CD4-positive, alpha-beta T cell (primary cell): Measurements from ENCODE around the gene SNAI3. TPM values are rescaled to one million over a fixed set of nuclear protein-coding genes. Genes with fewer than 3 reads are reported as not detected.
A peak's percentile ranks its signal among the peaks of the same experiment; 100 is the strongest.

Experiments used
- ATAC-seq: fragments of 200-7000 bp; cut with Tn5 transposase; one replicate; pipeline ENCODE4 v1.10.0; 2022; ENCODE audit warnings: mild to moderate bottlenecking; ENCODE audit not compliant: poor library complexity
- CTCF ChIA-PET: fragments of 350-600 bp; sonication (Branson Sonifier 250); formaldehyde crosslinking; loops from one replicate; lab custom pipeline; 2021; ENCODE audit warnings: antibody characterized with exemption, inconsistent platforms; lab: Charles Lee
- POLR2A ChIA-PET: fragments of 350-600 bp; sonication (Branson Sonifier 250); formaldehyde crosslinking; loops from one replicate; lab custom pipeline; 2021; ENCODE audit warnings: antibody characterized with exemption, inconsistent platforms; lab: Charles Lee
- DNase-seq, 14 experiments: peaks; one replicate each; pipeline ENCODE4 v3.0.0-alpha.2; 2013 to 2020; ENCODE audit warnings: mixed read lengths in 2 of 14
- H3K27ac ChIP-seq, 2 donors: one replicate each; pipeline versions ENCODE4 v1.5.1 to v1.7.0; 2013; ENCODE audit warnings: low read length in 2 of 2, low read depth in 1 of 2, mild to moderate bottlenecking in 1 of 2
- H3K27me3 ChIP-seq, 2 experiments: 1 replicate in 1 of 2; 2 replicates in 1 of 2; pipeline versions ENCODE4 v1.6.1 to v1.7.0; 2013; ENCODE audit warnings: low read length in 2 of 2, control low read depth in 1 of 2, mild to moderate bottlenecking in 1 of 2, moderate library complexity in 1 of 2; ENCODE audit not compliant: insufficient read depth in 2 of 2, control insufficient read depth in 1 of 2
- H3K36me3 ChIP-seq: one replicate; pipeline ENCODE4 v1.6.1; 2013; ENCODE audit warnings: low read length, control low read depth; ENCODE audit not compliant: insufficient read depth
- H3K4me1 ChIP-seq: one replicate; pipeline ENCODE4 v1.6.1; 2013; ENCODE audit warnings: low read length, control low read depth; ENCODE audit not compliant: insufficient read depth
- H3K4me3 ChIP-seq: one replicate; pipeline ENCODE4 v1.5.1; 2013; ENCODE audit warnings: mild to moderate bottlenecking, low read length, moderate library complexity
- H3K9me3 ChIP-seq, 2 experiments: 1 replicate in 1 of 2; 2 replicates in 1 of 2; pipeline versions ENCODE4 v1.6.1 to v1.7.0; 2013; ENCODE audit warnings: low read length in 2 of 2, mild to moderate bottlenecking in 2 of 2, control low read depth in 1 of 2, moderate library complexity in 1 of 2; ENCODE audit not compliant: control insufficient read depth in 1 of 2, insufficient read depth in 1 of 2
- H3K27ac Mint-ChIP-seq: one replicate; pipeline ENCODE4 v1.8.0; 2020; ENCODE audit warnings: mixed read lengths
- H3K27me3 Mint-ChIP-seq: one replicate; pipeline ENCODE4 v1.8.0; 2021; ENCODE audit warnings: mixed read lengths
- H3K36me3 Mint-ChIP-seq: one replicate; pipeline ENCODE4 v1.8.0; 2021; ENCODE audit warnings: low read depth, mixed read lengths
- H3K4me1 Mint-ChIP-seq: one replicate; pipeline ENCODE4 v1.8.0; 2021; ENCODE audit warnings: low read depth, mixed read lengths
- H3K4me3 Mint-ChIP-seq: one replicate; pipeline ENCODE4 v1.8.0; 2020; ENCODE audit warnings: mild to moderate bottlenecking, mixed read lengths
- H3K9me3 Mint-ChIP-seq: one replicate; pipeline ENCODE4 v1.8.0; 2020; ENCODE audit warnings: mixed read lengths
- CTCF ChIP-seq: fragments of 200-600 bp; IDR thresholded peaks from one replicate; pipeline ENCODE4 v1.8.0; 2022; ENCODE audit warnings: antibody characterized with exemption, mild to moderate bottlenecking
- intact Hi-C, 2 experiments: fragments of 100-400 bp; cut with DNase I in 1 of 2; cut with micrococcal nuclease in 1 of 2; formaldehyde crosslinking; loops; one replicate each; pipeline versions ENCODE4 v1.15.1 to v1.9.0; 2023 to 2025; cut with DNase I, micrococcal nuclease
- total RNA-seq, 174 experiments: library from RNA in 2 of 174; stranded (reverse) in 2 of 174; gene quantifications; one replicate each; pipeline ENCODE4 v1.2.3 and lab custom pipeline; 2021 to 2026

SNAI3 gene
- total RNA-seq, 2 experiments from 2014 or later: 3.0 to 3.5 TPM

DNA sequence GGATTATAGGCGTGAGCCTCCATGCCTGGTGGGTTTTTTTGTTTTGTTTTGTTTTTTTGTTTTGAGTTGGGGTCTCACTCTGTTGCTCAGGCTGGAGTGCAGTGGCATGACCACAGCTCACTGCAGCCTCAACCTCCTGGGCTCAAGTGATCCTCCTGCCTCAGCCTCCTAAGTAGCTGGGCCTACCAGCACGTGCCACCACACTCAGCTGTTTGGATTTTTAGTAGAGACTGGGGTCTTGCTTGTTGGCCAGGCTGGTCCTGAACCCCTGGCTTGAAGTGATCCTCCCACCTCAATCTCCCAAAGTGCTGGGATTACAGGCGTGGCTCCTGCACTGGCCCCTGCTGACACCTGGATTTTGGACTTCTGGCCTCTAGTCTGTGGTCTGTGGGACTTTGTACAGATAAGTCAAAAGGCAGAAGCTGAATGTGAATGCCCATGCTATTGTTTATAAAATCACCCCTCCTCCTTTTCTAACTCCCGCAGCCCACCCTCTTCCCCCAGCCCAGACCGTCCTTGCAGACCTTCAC lies 5.7 kb downstream of the SNAI3 start:
- ATAC-seq (no peak), DNase-seq (no peak)
- no peak overlapping the region for H3K27ac ChIP-seq
- Mint-ChIP-seq H3K4me3 (peak overlapping the region; percentile 31), H3K9me3 (no peaks in the 10 kb centered on the region), H3K27ac (peak overlapping the region; percentile 95), H3K36me3 (peaks cover 33% of the 10 kb centered on the region), H3K27me3 (no peaks in the 10 kb centered on the region), H3K4me1 (peaks cover 40% of the 10 kb centered on the region)
- H3K9me3 ChIP-seq: no peaks in the 10 kb centered on the region
- no peak overlapping the region for H3K4me3 ChIP-seq
- peaks cover 60% of the 10 kb centered on the region for H3K4me1 ChIP-seq
- H3K27me3 ChIP-seq: no peaks in the 10 kb centered on the region
- no peak for TF ChIP-seq CTCF
- POLR2A ChIA-PET: interaction anchor here (1.2 to 3.4 kb wide), 3 partner anchors 19 to 24 kb away, joined by 4 to 38 read pairs (median 5); partner anchors contain the start of gene MVD
- H3K36me3 ChIP-seq: peaks cover 59% of the 10 kb centered on the region
- intact Hi-C loops: loop anchor here (1.0 to 5.0 kb wide), 3 partner anchors 25 to 102 kb away; partner anchors contain the start of gene IL17C (in 1 of the 2)
- CTCF ChIA-PET: interaction anchor here (1.3 to 2.0 kb wide), 3 partner anchors 18 to 57 kb away, joined by 3 to 9 read pairs (median 4); partner anchors contain the start of gene MVD

DNA sequence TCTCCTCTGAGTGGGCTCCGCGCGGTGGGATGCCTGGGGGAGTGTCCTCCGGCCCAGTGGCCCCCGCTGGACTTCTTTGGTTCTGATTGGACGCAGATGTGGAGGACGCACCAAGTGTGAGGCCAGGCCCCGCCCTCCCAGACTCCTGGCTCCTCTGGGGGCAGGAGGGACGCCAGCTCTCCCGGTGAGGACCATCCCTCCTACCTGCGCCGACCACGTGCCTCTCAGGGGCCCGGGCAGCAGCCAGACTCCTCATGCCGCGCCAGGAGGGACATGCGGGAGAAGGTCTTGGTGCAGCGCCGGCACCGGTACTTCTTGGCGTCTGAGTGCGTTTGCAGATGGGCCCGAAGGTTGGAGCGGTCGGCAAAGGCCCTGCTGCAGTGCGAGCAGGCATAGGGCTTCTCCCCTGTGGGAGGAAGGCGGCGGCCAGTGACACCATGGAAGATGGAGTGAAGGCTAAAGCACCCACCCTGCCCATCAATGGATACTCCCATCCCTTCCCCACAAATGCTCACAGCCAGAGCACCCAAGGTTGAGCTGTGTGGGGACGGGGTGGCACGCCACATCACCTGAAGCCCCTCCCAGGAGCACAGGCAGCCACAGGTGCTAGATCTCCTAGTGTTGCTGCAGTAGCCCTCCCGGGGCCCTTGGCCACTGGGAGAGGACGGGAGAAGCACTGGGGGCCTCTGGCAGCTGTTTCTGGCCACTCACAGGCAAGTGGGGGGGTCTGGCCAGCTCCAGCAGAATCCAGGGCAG lies 7.9 kb downstream of the SNAI3 start:
- H3K36me3 ChIP-seq: peaks cover 55% of the 10 kb centered on the region
- H3K9me3 Mint-ChIP-seq: no peaks in the 10 kb centered on the region
- H3K27ac Mint-ChIP-seq: no peak overlapping the region
- intact Hi-C loops: no loop called here
- ATAC-seq: no peak
- no peak for DNase-seq
- H3K4me1 Mint-ChIP-seq: peaks cover 21% of the 10 kb centered on the region
- no peak overlapping the region for H3K27ac ChIP-seq
- peaks cover 38% of the 10 kb centered on the region for H3K36me3 Mint-ChIP-seq
- no peak overlapping the region for H3K4me3 Mint-ChIP-seq
- H3K27me3 ChIP-seq: no peaks in the 10 kb centered on the region
- H3K9me3 ChIP-seq: no peaks in the 10 kb centered on the region
- no peak for TF ChIP-seq CTCF
- H3K4me3 ChIP-seq: no peak overlapping the region
- ChIA-PET CTCF (no interaction called here), POLR2A (no interaction called here)
- H3K4me1 ChIP-seq: peaks cover 38% of the 10 kb centered on the region
- H3K27me3 Mint-ChIP-seq: no peaks in the 10 kb centered on the region

GRCh38 chr16:88677721-88678120 lies 8.6 kb downstream of the SNAI3 start:
- Histone ChIP-seq H3K9me3 (no peaks in the 10 kb centered on the region), H3K4me1 (peaks cover 33% of the 10 kb centered on the region), H3K27me3 (no peaks in the 10 kb centered on the region), H3K36me3 (peaks cover 55% of the 10 kb centered on the region), H3K27ac (no peak overlapping the region), H3K4me3 (no peak overlapping the region)
- Mint-ChIP-seq H3K4me1 (peaks cover 20% of the 10 kb centered on the region), H3K27me3 (no peaks in the 10 kb centered on the region), H3K27ac (no peak overlapping the region), H3K36me3 (peaks cover 38% of the 10 kb centered on the region), H3K4me3 (no peak overlapping the region), H3K9me3 (no peaks in the 10 kb centered on the region)
- TF ChIP-seq CTCF: no peak
- intact Hi-C loops: no loop called here
- no peak for ATAC-seq
- POLR2A ChIA-PET: no interaction called here
- DNase-seq: no peak
- CTCF ChIA-PET: no interaction called here
